H9 (cell line): ENCODE measurements around the gene GDI2. TPM values are rescaled to one million over a fixed set of nuclear protein-coding genes. Genes with fewer than 3 reads are reported as not detected.

ENCODE experiments used
- DNase-seq: peaks from one replicate; pipeline ENCODE4 v3.0.0-alpha.2; 2017
- H2AFZ ChIP-seq: one replicate; pipeline ENCODE4 v1.6.1; 2013; ENCODE audit warnings: mild to moderate bottlenecking, low read length, control low read depth, moderate library complexity
- H2AK5ac ChIP-seq: 2 replicates; pipeline ENCODE4 v1.6.1; 2013; ENCODE audit warnings: low read length, control low read depth, mixed read lengths; ENCODE audit not compliant: insufficient read length
- H2BK120ac ChIP-seq: one replicate; pipeline ENCODE4 v1.6.1; 2013; ENCODE audit warnings: low read depth, mild to moderate bottlenecking, low read length, control low read depth, inconsistent platforms; ENCODE audit not compliant: poor library complexity, severe bottlenecking
- H2BK12ac ChIP-seq: 2 replicates; pipeline ENCODE4 v1.6.1; 2013; ENCODE audit warnings: low read length, control low read depth, mixed read lengths, low read depth; ENCODE audit not compliant: insufficient read length
- H2BK15ac ChIP-seq: 2 replicates; pipeline ENCODE4 v1.6.1; 2013; ENCODE audit warnings: low read depth, low read length, control low read depth
- H2BK20ac ChIP-seq: one replicate; pipeline ENCODE4 v1.6.1; 2013; ENCODE audit warnings: low read depth, mild to moderate bottlenecking, low read length, control low read depth, inconsistent platforms; ENCODE audit not compliant: poor library complexity, severe bottlenecking
- H2BK5ac ChIP-seq: 2 replicates; pipeline ENCODE4 v1.6.1; 2013; ENCODE audit warnings: low read length, control low read depth, mixed read lengths; ENCODE audit not compliant: insufficient read length
- H3K14ac ChIP-seq: 2 replicates; pipeline ENCODE4 v1.6.1; 2013; ENCODE audit warnings: low read length, control low read depth; ENCODE audit not compliant: insufficient read depth
- H3K18ac ChIP-seq: 2 replicates; pipeline ENCODE4 v1.6.1; 2013; ENCODE audit warnings: low read depth, mild to moderate bottlenecking, mixed read lengths, low read length, control low read depth; ENCODE audit not compliant: insufficient read length
- H3K23ac ChIP-seq: 2 replicates; pipeline ENCODE4 v1.6.1; 2013; ENCODE audit warnings: low read length, control low read depth, mixed read lengths, low read depth; ENCODE audit not compliant: insufficient read length
- H3K23me2 ChIP-seq: 2 replicates; pipeline ENCODE4 v1.6.1; 2013; ENCODE audit warnings: low read depth, mild to moderate bottlenecking, mixed read lengths, low read length, control low read depth; ENCODE audit not compliant: insufficient read length, poor library complexity, severe bottlenecking
- H3K27ac ChIP-seq: 2 replicates; pipeline ENCODE4 v1.5.1; 2013; ENCODE audit warnings: low read length, control low read depth, mixed read lengths, low read depth; ENCODE audit not compliant: insufficient read length
- H3K27me3 ChIP-seq: 2 replicates; pipeline ENCODE4 v1.6.1; 2013; ENCODE audit warnings: low read length, control low read depth, inconsistent platforms; ENCODE audit not compliant: insufficient read depth
- H3K4ac ChIP-seq: 2 replicates; pipeline ENCODE4 v1.6.1; 2013; ENCODE audit warnings: low read depth, mild to moderate bottlenecking, control low read depth, inconsistent platforms, low read length, moderate library complexity
- H3K4me1 ChIP-seq: 2 replicates; pipeline ENCODE4 v1.6.1; 2013; ENCODE audit warnings: low read length, control low read depth, inconsistent platforms; ENCODE audit not compliant: insufficient read depth
- H3K4me2 ChIP-seq: 2 replicates; pipeline ENCODE4 v1.6.1; 2013; ENCODE audit warnings: low read length, control low read depth, mixed read lengths; ENCODE audit not compliant: insufficient read length, insufficient read depth
- H3K56ac ChIP-seq: 2 replicates; pipeline ENCODE4 v1.6.1; 2013; ENCODE audit warnings: low read depth, mild to moderate bottlenecking, mixed read lengths, low read length, control low read depth; ENCODE audit not compliant: insufficient read length
- H3K79me1 ChIP-seq: 2 replicates; pipeline ENCODE4 v1.6.1; 2013; ENCODE audit warnings: low read depth, mild to moderate bottlenecking, moderate library complexity, low read length, control low read depth, inconsistent platforms; ENCODE audit not compliant: insufficient read depth, poor library complexity, severe bottlenecking
- H3K79me2 ChIP-seq: 2 replicates; pipeline ENCODE4 v1.6.1; 2013; ENCODE audit warnings: low read length, control low read depth, inconsistent platforms; ENCODE audit not compliant: insufficient read depth
- H3K9ac ChIP-seq: 2 replicates; pipeline ENCODE4 v1.6.1; 2013; ENCODE audit warnings: low read length, control low read depth, mixed read lengths; ENCODE audit not compliant: insufficient read length; ENCODE audit errors: extremely low read depth
- H3K9me3 ChIP-seq: one replicate; pipeline ENCODE4 v1.6.1; 2013; ENCODE audit warnings: low read depth, low read length, inconsistent platforms; ENCODE audit not compliant: control insufficient read depth
- H3T11ph ChIP-seq: one replicate; pipeline ENCODE4 v1.6.1; 2013; ENCODE audit warnings: mild to moderate bottlenecking, low read length, control low read depth, inconsistent platforms
- H4K20me1 ChIP-seq: one replicate; pipeline ENCODE4 v1.6.1; 2013; ENCODE audit not compliant: control insufficient read depth, insufficient read length, insufficient read depth
- H4K5ac ChIP-seq: 2 replicates; pipeline ENCODE4 v1.6.1; 2013; ENCODE audit warnings: low read depth, mild to moderate bottlenecking, mixed read lengths, low read length, control low read depth; ENCODE audit not compliant: insufficient read length
- H4K8ac ChIP-seq: replicated peaks from 2 replicates; pipeline ENCODE4 v1.6.1; 2013; ENCODE audit warnings: low read length, control low read depth, mixed read lengths, low read depth; ENCODE audit not compliant: insufficient read length
- H4K91ac ChIP-seq: 2 replicates; pipeline ENCODE4 v1.6.1; 2013; ENCODE audit warnings: low read depth, mild to moderate bottlenecking, moderate library complexity, mixed read lengths, low read length, control low read depth; ENCODE audit not compliant: insufficient read length
- H3K27ac Mint-ChIP-seq, 3 experiments: 2 replicates in 2 of 3; 3 replicates in 1 of 3; pipeline ENCODE4 v1.8.0; 2020 to 2021; ENCODE audit warnings: mixed read lengths in 3 of 3, mild to moderate bottlenecking in 1 of 3, moderate library complexity in 1 of 3
- H3K27me3 Mint-ChIP-seq: 2 replicates; pipeline ENCODE4 v1.8.0; 2021; ENCODE audit warnings: low read depth, mild to moderate bottlenecking, moderate library complexity, mixed read lengths
- H3K36me3 Mint-ChIP-seq, 3 experiments: 2 replicates in 2 of 3; 3 replicates in 1 of 3; pipeline ENCODE4 v1.8.0; 2020 to 2021; ENCODE audit warnings: low read depth in 3 of 3, mixed read lengths in 3 of 3; ENCODE audit not compliant: insufficient read depth in 1 of 3
- H3K4me1 Mint-ChIP-seq, 2 experiments: 2 replicates each; pipeline ENCODE4 v1.8.0; 2020; ENCODE audit warnings: mixed read lengths in 2 of 2
- H3K4me3 Mint-ChIP-seq, 2 experiments: 2 replicates in 1 of 2; 3 replicates in 1 of 2; pipeline ENCODE4 v1.8.0; 2020 to 2021; ENCODE audit warnings: mild to moderate bottlenecking in 2 of 2, mixed read lengths in 2 of 2, moderate library complexity in 1 of 2
- H3K9me3 Mint-ChIP-seq, 2 experiments: 2 replicates in 1 of 2; 3 replicates in 1 of 2; pipeline ENCODE4 v1.8.0; 2020; ENCODE audit warnings: mild to moderate bottlenecking in 2 of 2, mixed read lengths in 2 of 2, moderate library complexity in 1 of 2
- WGBS: extraction: QIAGEN DNeasy Blood & Tissue Kit; methylation state at CpG from one replicate; pipeline ENCODE4 v1.1.7; 2013; ENCODE audit warnings: missing lambda C conversion rate, low lambda C conversion rate, mixed read lengths; ENCODE audit not compliant: insufficient read length; ENCODE audit errors: extremely low coverage; 5-methylcytosine and 5-hydroxymethylcytosine counted together
- total RNA-seq: library from RNA; stranded (reverse); gene quantifications from 2 replicates; pipeline ENCODE4 v1.2.1, GENCODE V29; 2021
- TF ChIP-seq, protein P1 (sequence below): fragments of 200-600 bp; sonication (generic); conservative IDR thresholded peaks from 3 replicates; pipeline ENCODE4 v1.8.0; 2021; ENCODE audit warnings: antibody characterized with exemption, mild to moderate bottlenecking

GDI2 gene
- total RNA-seq, 1 experiment from 2014 or later, result 351 TPM

DNA sequence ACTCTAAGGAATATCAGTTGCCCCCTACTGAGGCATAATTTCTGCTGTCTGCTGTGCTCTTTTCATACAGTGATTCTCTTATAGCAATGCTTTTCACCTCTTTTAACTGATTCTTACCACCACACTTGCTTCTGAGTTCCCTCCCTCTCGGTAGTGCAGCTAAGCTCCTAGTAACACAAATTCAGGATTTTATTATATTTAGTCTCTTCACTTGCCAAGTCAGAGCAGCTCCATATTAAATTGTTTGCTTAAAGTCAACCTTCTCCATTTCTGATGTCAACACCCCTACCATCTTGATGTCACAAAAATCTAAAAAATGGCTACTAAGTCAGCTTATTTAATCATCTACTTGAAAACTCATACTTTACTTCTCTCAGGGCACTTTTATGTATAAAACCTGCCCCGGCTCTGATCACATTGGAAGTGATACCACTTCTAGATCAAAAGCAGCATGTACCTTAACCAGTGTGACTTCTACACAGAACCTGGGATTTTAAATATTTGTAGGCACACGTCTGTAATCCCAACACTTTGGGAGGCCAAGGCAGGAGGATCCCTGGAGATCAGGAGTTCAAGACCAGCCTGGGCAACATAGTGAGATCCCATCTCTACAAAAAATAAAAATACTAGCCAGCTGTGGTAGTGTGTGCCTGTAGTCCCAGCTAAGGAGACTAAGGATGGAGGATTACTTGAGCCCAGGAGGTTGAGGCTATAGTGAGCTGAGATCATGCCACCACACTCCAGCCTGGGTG lies 55.3 kb downstream of the GDI2 start:
- TF ChIP-seq, protein P1, sequence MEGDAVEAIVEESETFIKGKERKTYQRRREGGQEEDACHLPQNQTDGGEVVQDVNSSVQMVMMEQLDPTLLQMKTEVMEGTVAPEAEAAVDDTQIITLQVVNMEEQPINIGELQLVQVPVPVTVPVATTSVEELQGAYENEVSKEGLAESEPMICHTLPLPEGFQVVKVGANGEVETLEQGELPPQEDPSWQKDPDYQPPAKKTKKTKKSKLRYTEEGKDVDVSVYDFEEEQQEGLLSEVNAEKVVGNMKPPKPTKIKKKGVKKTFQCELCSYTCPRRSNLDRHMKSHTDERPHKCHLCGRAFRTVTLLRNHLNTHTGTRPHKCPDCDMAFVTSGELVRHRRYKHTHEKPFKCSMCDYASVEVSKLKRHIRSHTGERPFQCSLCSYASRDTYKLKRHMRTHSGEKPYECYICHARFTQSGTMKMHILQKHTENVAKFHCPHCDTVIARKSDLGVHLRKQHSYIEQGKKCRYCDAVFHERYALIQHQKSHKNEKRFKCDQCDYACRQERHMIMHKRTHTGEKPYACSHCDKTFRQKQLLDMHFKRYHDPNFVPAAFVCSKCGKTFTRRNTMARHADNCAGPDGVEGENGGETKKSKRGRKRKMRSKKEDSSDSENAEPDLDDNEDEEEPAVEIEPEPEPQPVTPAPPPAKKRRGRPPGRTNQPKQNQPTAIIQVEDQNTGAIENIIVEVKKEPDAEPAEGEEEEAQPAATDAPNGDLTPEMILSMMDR, result no peak
- no peak overlapping the region for H3K4me2 ChIP-seq

More for the DNA sequence above, 55.3 kb downstream of the GDI2 start:
- Histone ChIP-seq H3K56ac (no peak overlapping the region), H4K5ac (no peak overlapping the region), H3K79me2 (no peaks in the 10 kb centered on the region), H3K14ac (no peak overlapping the region), H3K9me3 (no peaks in the 10 kb centered on the region), H3K79me1 (no peaks in the 10 kb centered on the region), H2BK120ac (no peak overlapping the region), H2BK5ac (no peak overlapping the region), H2AFZ (no peak overlapping the region), H4K91ac (no peak overlapping the region), H2BK12ac (no peak overlapping the region), H3K4me1 (no peaks in the 10 kb centered on the region), H3T11ph (no peak overlapping the region), H3K4ac (no peak overlapping the region), H3K23ac (no peak overlapping the region), H3K9ac (no peak overlapping the region), H3K27me3 (no peaks in the 10 kb centered on the region), H2BK15ac (no peak overlapping the region), H4K8ac (no peak overlapping the region), H2AK5ac (no peak overlapping the region), H2BK20ac (no peak overlapping the region), H4K20me1 (no peaks in the 10 kb centered on the region), H3K27ac (no peak overlapping the region), H3K23me2 (no peaks in the 10 kb centered on the region), H3K18ac (no peak overlapping the region)
- H3K27me3 Mint-ChIP-seq, result no peaks in the 10 kb centered on the region
- WGBS, result no CpG with 5 or more reads among the region's 3 CpGs
- H3K4me3 Mint-ChIP-seq, result no peak overlapping the region
- H3K36me3 Mint-ChIP-seq, result peaks cover 23 to 56% (median 49%) of the 10 kb centered on the region in 3 experiments
- no peak for DNase-seq
- peaks cover 10 to 14% of the 10 kb centered on the region in 2 experiments for H3K4me1 Mint-ChIP-seq
- no peaks in the 10 kb centered on the region for H3K9me3 Mint-ChIP-seq
- peak overlapping the region in 1 of 3 experiments; percentile 50; a peak in 2 of 7 replicates for H3K27ac Mint-ChIP-seq
